WTC11 (cell line): ENCODE data around the gene DNAJC18.
"Not testable (repeated sequence)": the region's sequence is repeated elsewhere in the genome, so short reads cannot be mapped to it uniquely, and the experiment has no call there.

Experiments used
- CREB1 ChIP-seq: sonication (generic); formaldehyde crosslinking; IDR thresholded peaks from 2 replicates; pipeline ENCODE4 v1.8.0; 2023; ENCODE audit warnings: mild to moderate bottlenecking, missing genetic modification reagents
- CTCF ChIP-seq: fragments of 200-600 bp; IDR thresholded peaks from 2 replicates; pipeline ENCODE4 v1.8.0; 2022; ENCODE audit warnings: antibody characterized with exemption
- FOXJ3 ChIP-seq: sonication (generic); formaldehyde crosslinking; IDR thresholded peaks from 2 replicates; pipeline ENCODE4 v1.9.0; 2021; ENCODE audit warnings: missing genetic modification reagents, mild to moderate bottlenecking, borderline replicate concordance
- HMGA2 ChIP-seq: fragments of 250-450 bp; sonication (Bioruptor Pico); IDR thresholded peaks from 2 replicates; pipeline ENCODE4 v1.4.0; 2021; ENCODE audit warnings: mild to moderate bottlenecking, moderate library complexity
- HMGXB4 ChIP-seq: sonication (generic); formaldehyde crosslinking; IDR thresholded peaks from 2 replicates; pipeline ENCODE4 v1.8.1; 2023; ENCODE audit warnings: mild to moderate bottlenecking, moderate library complexity, missing genetic modification reagents
- MAX ChIP-seq: sonication (generic); formaldehyde crosslinking; IDR thresholded peaks from 2 replicates; pipeline ENCODE4 v1.8.0; 2022; ENCODE audit warnings: mild to moderate bottlenecking, missing genetic modification reagents
- MXD4 ChIP-seq: fragments of 250-450 bp; sonication (Bioruptor Pico); IDR thresholded peaks from 2 replicates; pipeline ENCODE4 v1.8.0; 2021; ENCODE audit warnings: mild to moderate bottlenecking, moderate library complexity, borderline replicate concordance
- NFYB ChIP-seq: sonication (generic); formaldehyde crosslinking; conservative IDR thresholded peaks from 2 replicates; pipeline ENCODE4 v1.8.0; 2022; ENCODE audit warnings: low read depth, missing genetic modification reagents
- NR3C1 ChIP-seq: sonication (generic); formaldehyde crosslinking; conservative IDR thresholded peaks from 2 replicates; pipeline ENCODE4 v1.8.1; 2023; ENCODE audit warnings: low read depth, mild to moderate bottlenecking, missing genetic modification reagents
- RELA ChIP-seq: sonication (generic); formaldehyde crosslinking; IDR thresholded peaks from 2 replicates; pipeline ENCODE4 v1.8.1; 2022; ENCODE audit warnings: missing genetic modification reagents, mild to moderate bottlenecking, borderline replicate concordance
- TEAD4 ChIP-seq: sonication (generic); formaldehyde crosslinking; IDR thresholded peaks from 2 replicates; pipeline ENCODE4 v1.8.0; 2022; ENCODE audit warnings: mild to moderate bottlenecking, missing genetic modification reagents
- USF1 ChIP-seq: sonication (generic); formaldehyde crosslinking; IDR thresholded peaks from 2 replicates; pipeline ENCODE4 v1.8.0; 2022; ENCODE audit warnings: mild to moderate bottlenecking, missing genetic modification reagents
- ZSCAN18 ChIP-seq: fragments of 250-450 bp; sonication (Bioruptor Pico); IDR thresholded peaks from 2 replicates; pipeline ENCODE4 v2.1.2; 2022; ENCODE audit warnings: mild to moderate bottlenecking, moderate library complexity

GRCh38 chr5:139440416-139440815 is 1.1 kb upstream of the DNAJC18 start:
- not testable (repeated sequence) for TF ChIP-seq MAX (CRISPR knock-in tag); CTCF; USF1; MXD4; FOXJ3; RELA (CRISPR knock-in tag); NR3C1 (CRISPR knock-in tag); TEAD4 (CRISPR knock-in tag); NFYB (CRISPR knock-in tag); HMGA2; CREB1 (CRISPR knock-in tag); ZSCAN18 (CRISPR knock-in tag); HMGXB4 (CRISPR knock-in tag)
